Neural cell (in vitro differentiated cells): ENCODE results near the gene SDK2. TPM values are rescaled to one million over a fixed set of nuclear protein-coding genes. Genes with fewer than 3 reads are reported as not detected.

Source experiments
- H2AFZ ChIP-seq: fragments of 200-600, 300-800 bp; sonication (generic), shearing (Covaris generic); 2 replicates; pipeline ENCODE4 v1.6.0; 2014; ENCODE audit warnings: low read depth, mild to moderate bottlenecking, antibody characterized with exemption, low read length, moderate library complexity
- H3F3A ChIP-seq: fragments of 200-600 bp; shearing (Covaris generic); 2 replicates; pipeline ENCODE4 v1.6.1; 2016; ENCODE audit warnings: mild to moderate bottlenecking, moderate library complexity, mixed read lengths, antibody characterized with exemption, low read length; ENCODE audit not compliant: insufficient read depth, poor library complexity, severe bottlenecking
- H3K27ac ChIP-seq: fragments of 200-600, 300-800 bp; sonication (generic), shearing (Covaris generic); 2 replicates; pipeline ENCODE4 v1.5.1; 2014; ENCODE audit warnings: mild to moderate bottlenecking, low read length, moderate library complexity
- H3K27me3 ChIP-seq: fragments of 300-800, 200-600 bp; sonication (generic), shearing (Covaris generic); 2 replicates; pipeline ENCODE4 v1.6.0; 2014; ENCODE audit warnings: mild to moderate bottlenecking, low read depth, low read length, moderate library complexity; ENCODE audit not compliant: insufficient read depth
- H3K36me3 ChIP-seq: fragments of 300-800, 200-600 bp; sonication (generic), shearing (Covaris generic); 2 replicates; pipeline ENCODE4 v1.5.1; 2014; ENCODE audit warnings: mild to moderate bottlenecking, antibody characterized with exemption, low read length, moderate library complexity; ENCODE audit not compliant: insufficient read depth
- H3K4me2 ChIP-seq: fragments of 300-800, 200-600 bp; sonication (generic), shearing (Covaris generic); 2 replicates; pipeline ENCODE4 v1.6.0; 2014; ENCODE audit warnings: mild to moderate bottlenecking, low read length
- H3K4me3 ChIP-seq: fragments of 300-800, 200-600 bp; sonication (generic), shearing (Covaris generic); 2 replicates; pipeline ENCODE4 v1.5.1; 2014; ENCODE audit warnings: mild to moderate bottlenecking, low read length, moderate library complexity
- H3K79me2 ChIP-seq: fragments of 200-600 bp; shearing (Covaris generic); replicated peaks from 2 replicates; pipeline ENCODE4 v1.6.0; 2014; ENCODE audit warnings: mild to moderate bottlenecking, low read length, moderate library complexity; ENCODE audit not compliant: insufficient read depth
- H3K9ac ChIP-seq: fragments of 300-800, 200-600 bp; sonication (generic), shearing (Covaris generic); 2 replicates; pipeline ENCODE4 v1.6.1; 2016; ENCODE audit warnings: mild to moderate bottlenecking, low read length, mixed read lengths
- H3K9me2 ChIP-seq: fragments of 200-600 bp; shearing (Covaris generic); 2 replicates; pipeline ENCODE4 v1.6.1; 2016; ENCODE audit warnings: mild to moderate bottlenecking, low read length, mixed read lengths; ENCODE audit not compliant: insufficient read depth
- H3K9me3 ChIP-seq: fragments of 200-600, 300-800 bp; sonication (generic), shearing (Covaris generic); 2 replicates; pipeline ENCODE4 v1.6.1; 2016; ENCODE audit warnings: mild to moderate bottlenecking, mixed run types, low read length, moderate library complexity, mixed read lengths
- H4K20me1 ChIP-seq: fragments of 200-600 bp; shearing (Covaris generic); 2 replicates; pipeline ENCODE4 v1.6.1; 2016; ENCODE audit warnings: mild to moderate bottlenecking, mixed run types; ENCODE audit not compliant: insufficient read depth
- EP300 ChIP-seq: fragments of 450-650 bp; conservative IDR thresholded peaks from 2 replicates; pipeline ENCODE4 v1.6.1; 2014; ENCODE audit warnings: antibody characterized with exemption, mild to moderate bottlenecking, moderate library complexity; ENCODE audit not compliant: poor library complexity, severe bottlenecking
- EZH2 ChIP-seq: fragments of 200-600, 300-800 bp; shearing (Covaris generic), sonication (generic); IDR thresholded peaks from 2 replicates; pipeline ENCODE4 v1.6.1; 2014; ENCODE audit warnings: antibody characterized with exemption, low read length, borderline replicate concordance, mild to moderate bottlenecking; ENCODE audit not compliant: insufficient read depth, poor library complexity, severe bottlenecking
- MXI1 ChIP-seq: fragments of 450-650 bp; conservative IDR thresholded peaks from 2 replicates; pipeline ENCODE4 v1.6.1; 2014; ENCODE audit warnings: antibody characterized with exemption, mild to moderate bottlenecking; ENCODE audit not compliant: poor library complexity, severe bottlenecking
- POLR2AphosphoS5 ChIP-seq: IDR thresholded peaks from 2 replicates; pipeline ENCODE4 v1.6.1; 2012
- RAD21 ChIP-seq: fragments of 450-650 bp; conservative IDR thresholded peaks from 2 replicates; pipeline ENCODE4 v1.6.1; 2014; ENCODE audit warnings: antibody characterized with exemption, mild to moderate bottlenecking, moderate library complexity
- SMC3 ChIP-seq: fragments of 450-650 bp; conservative IDR thresholded peaks from 2 replicates; pipeline ENCODE4 v1.6.1; 2014; ENCODE audit warnings: antibody characterized with exemption, mild to moderate bottlenecking, moderate library complexity; ENCODE audit not compliant: poor library complexity
- TAF1 ChIP-seq: IDR thresholded peaks from 2 replicates; pipeline ENCODE4 v1.6.1; 2012; ENCODE audit warnings: low read depth
- polyA plus RNA-seq: library from polyadenylated mRNA; depleted of rRNA; stranded (reverse); fragments of >200 nt; gene quantifications from 2 replicates; pipeline ENCODE4 v1.2.3, GENCODE V29; 2014
- TF ChIP-seq, protein P1 (sequence below): fragments of 450-650 bp; IDR thresholded peaks from 2 replicates; pipeline ENCODE4 v1.5.1; 2014; ENCODE audit warnings: antibody characterized with exemption, mild to moderate bottlenecking, moderate library complexity; ENCODE audit not compliant: poor library complexity, severe bottlenecking
- TF ChIP-seq, protein P2 (sequence below): IDR thresholded peaks from 2 replicates; pipeline ENCODE4 v1.6.1; 2012; ENCODE audit warnings: borderline replicate concordance

The SDK2 gene
- polyA plus RNA-seq, 1 donor from 2014 or later: 0.73 TPM

DNA sequence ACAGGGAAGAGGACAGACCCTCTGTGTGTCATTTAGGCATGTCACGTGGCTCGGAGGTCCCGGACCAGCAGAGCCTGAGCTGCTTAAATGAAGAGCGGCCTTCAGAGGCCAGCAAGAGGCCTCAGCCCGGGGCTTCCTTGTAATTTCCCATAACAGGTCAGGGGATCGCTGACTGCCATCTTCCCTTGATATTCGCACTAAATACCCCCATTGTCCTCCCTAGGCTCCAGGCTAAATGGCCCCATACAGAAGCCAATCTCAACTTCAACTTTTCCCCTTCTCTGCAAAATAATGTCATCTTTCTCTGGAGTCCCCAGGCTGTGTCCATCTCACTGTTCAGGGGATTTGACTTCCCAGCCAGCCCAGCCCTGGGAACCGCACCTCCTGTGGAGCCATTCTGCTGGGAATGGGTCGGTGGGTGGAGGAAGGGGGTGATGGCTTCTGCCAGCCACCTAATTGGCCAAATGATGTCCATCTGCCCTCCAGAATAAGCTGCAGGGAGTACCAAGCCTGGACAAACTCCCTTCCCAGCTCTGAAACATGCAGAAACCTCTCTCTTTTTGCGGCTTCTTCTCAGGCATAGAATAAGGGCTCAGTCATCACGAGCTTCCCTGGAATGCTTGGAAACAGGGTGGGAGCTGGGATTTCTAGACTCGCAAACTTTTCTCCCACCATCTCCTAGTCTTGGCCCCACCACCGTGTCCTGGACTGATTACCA, 129.9 kb downstream of the SDK2 start:
- Histone ChIP-seq H3K27me3 (no peaks in the 10 kb centered on the region), H3K9me2 (no peaks in the 10 kb centered on the region), H4K20me1 (no peaks in the 10 kb centered on the region), H3K9ac (no peak overlapping the region), H3F3A (no peaks in the 10 kb centered on the region), H3K4me2 (no peak overlapping the region), H3K79me2 (peaks cover 3% of the 10 kb centered on the region), H3K9me3 (no peaks in the 10 kb centered on the region), H2AFZ (no peak overlapping the region), H3K36me3 (no peaks in the 10 kb centered on the region), H3K4me3 (no peak overlapping the region), H3K27ac (no peak overlapping the region)
- no peak for TF ChIP-seq MXI1
- TF ChIP-seq, protein P1, sequence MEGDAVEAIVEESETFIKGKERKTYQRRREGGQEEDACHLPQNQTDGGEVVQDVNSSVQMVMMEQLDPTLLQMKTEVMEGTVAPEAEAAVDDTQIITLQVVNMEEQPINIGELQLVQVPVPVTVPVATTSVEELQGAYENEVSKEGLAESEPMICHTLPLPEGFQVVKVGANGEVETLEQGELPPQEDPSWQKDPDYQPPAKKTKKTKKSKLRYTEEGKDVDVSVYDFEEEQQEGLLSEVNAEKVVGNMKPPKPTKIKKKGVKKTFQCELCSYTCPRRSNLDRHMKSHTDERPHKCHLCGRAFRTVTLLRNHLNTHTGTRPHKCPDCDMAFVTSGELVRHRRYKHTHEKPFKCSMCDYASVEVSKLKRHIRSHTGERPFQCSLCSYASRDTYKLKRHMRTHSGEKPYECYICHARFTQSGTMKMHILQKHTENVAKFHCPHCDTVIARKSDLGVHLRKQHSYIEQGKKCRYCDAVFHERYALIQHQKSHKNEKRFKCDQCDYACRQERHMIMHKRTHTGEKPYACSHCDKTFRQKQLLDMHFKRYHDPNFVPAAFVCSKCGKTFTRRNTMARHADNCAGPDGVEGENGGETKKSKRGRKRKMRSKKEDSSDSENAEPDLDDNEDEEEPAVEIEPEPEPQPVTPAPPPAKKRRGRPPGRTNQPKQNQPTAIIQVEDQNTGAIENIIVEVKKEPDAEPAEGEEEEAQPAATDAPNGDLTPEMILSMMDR: no peak
- TF ChIP-seq, protein P2, sequence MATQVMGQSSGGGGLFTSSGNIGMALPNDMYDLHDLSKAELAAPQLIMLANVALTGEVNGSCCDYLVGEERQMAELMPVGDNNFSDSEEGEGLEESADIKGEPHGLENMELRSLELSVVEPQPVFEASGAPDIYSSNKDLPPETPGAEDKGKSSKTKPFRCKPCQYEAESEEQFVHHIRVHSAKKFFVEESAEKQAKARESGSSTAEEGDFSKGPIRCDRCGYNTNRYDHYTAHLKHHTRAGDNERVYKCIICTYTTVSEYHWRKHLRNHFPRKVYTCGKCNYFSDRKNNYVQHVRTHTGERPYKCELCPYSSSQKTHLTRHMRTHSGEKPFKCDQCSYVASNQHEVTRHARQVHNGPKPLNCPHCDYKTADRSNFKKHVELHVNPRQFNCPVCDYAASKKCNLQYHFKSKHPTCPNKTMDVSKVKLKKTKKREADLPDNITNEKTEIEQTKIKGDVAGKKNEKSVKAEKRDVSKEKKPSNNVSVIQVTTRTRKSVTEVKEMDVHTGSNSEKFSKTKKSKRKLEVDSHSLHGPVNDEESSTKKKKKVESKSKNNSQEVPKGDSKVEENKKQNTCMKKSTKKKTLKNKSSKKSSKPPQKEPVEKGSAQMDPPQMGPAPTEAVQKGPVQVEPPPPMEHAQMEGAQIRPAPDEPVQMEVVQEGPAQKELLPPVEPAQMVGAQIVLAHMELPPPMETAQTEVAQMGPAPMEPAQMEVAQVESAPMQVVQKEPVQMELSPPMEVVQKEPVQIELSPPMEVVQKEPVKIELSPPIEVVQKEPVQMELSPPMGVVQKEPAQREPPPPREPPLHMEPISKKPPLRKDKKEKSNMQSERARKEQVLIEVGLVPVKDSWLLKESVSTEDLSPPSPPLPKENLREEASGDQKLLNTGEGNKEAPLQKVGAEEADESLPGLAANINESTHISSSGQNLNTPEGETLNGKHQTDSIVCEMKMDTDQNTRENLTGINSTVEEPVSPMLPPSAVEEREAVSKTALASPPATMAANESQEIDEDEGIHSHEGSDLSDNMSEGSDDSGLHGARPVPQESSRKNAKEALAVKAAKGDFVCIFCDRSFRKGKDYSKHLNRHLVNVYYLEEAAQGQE: no peak
- TF ChIP-seq EP300: no peak
- TF ChIP-seq POLR2AphosphoS5: no peak
- no peak for TF ChIP-seq EZH2
- no peak for TF ChIP-seq RAD21
- TF ChIP-seq SMC3: no peak
- no peak for TF ChIP-seq TAF1

DNA sequence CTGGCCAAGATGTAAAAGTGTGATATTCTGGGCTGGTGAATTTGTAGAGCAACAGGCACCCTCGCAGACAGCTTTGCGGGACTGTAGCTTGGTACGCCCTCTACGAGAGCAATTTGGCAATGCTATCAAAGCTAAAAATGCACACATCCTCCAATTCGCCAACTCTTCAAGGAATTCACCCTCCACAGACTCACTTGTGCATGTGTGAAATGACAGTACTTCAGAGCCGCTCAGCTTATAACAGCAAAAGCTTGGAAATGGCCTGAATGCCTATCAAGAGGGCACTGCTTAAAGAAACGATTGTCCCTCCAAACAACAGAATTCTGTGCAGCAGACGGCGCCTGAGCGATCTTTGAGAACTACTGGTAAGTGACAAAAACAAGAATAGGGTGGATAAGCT, 130.8 kb downstream of the SDK2 start:
- H3K79me2 ChIP-seq: peaks cover 6% of the 10 kb centered on the region
- no peak for TF ChIP-seq RAD21
- no peak for TF ChIP-seq POLR2AphosphoS5
- TF ChIP-seq, protein P2: no peak
- TF ChIP-seq, protein P1: no peak
- no peak for TF ChIP-seq SMC3
- no peak for TF ChIP-seq EP300
- no peak for TF ChIP-seq EZH2
- H3K9me2 ChIP-seq: no peaks in the 10 kb centered on the region
- no peaks in the 10 kb centered on the region for H3K9me3 ChIP-seq
- H3K36me3 ChIP-seq: no peaks in the 10 kb centered on the region
- no peak overlapping the region for H3K9ac ChIP-seq
- H3K27ac ChIP-seq: no peak overlapping the region
- H3K4me2 ChIP-seq: no peak overlapping the region
- no peak overlapping the region for H2AFZ ChIP-seq
- H3K4me3 ChIP-seq: no peak overlapping the region
- H4K20me1 ChIP-seq: no peaks in the 10 kb centered on the region
- no peaks in the 10 kb centered on the region for H3F3A ChIP-seq
- H3K27me3 ChIP-seq: no peaks in the 10 kb centered on the region
